ENCODE results near the gene KRTAP6-3.

Gene KRTAP6-3

GRCh38 chr21:30613836-30614235 is 21.6 kb downstream of the KRTAP6-3 start, which contains the start of gene KRTAP6-1:
Gene KRTAP6-1, minus strand, starts transcription at chr21:30613930. Its CDS starts 26 bp downstream, at chr21:30613904.
- no peak for ATAC-seq
- TF ChIP-seq TOX (CRISPR knock-in tag; IDR thresholded peaks at IDR 0.05; ENCODE audit: borderline replicate concordance) (no peak), CSRNP3 (CRISPR knock-in tag; IDR thresholded peaks at IDR 0.05) (no peak), ARNTL (CRISPR knock-in tag; IDR thresholded peaks at IDR 0.05; ENCODE audit: borderline replicate concordance, low read depth) (no peak), CSDC2 (CRISPR knock-in tag; IDR thresholded peaks at IDR 0.05) (no peak), ZNF70 (CRISPR knock-in tag; IDR thresholded peaks at IDR 0.05) (no peak), ESRRG (CRISPR knock-in tag; IDR thresholded peaks at IDR 0.05) (no peak), PPARA (CRISPR knock-in tag; IDR thresholded peaks at IDR 0.05; ENCODE audit: borderline replicate concordance) (no peak), BACH2 (CRISPR knock-in tag; IDR thresholded peaks at IDR 0.05; ENCODE audit: borderline replicate concordance) (no peak), OSR1 (CRISPR knock-in tag; IDR thresholded peaks at IDR 0.05) (no peak), ZC3H10 (CRISPR knock-in tag; IDR thresholded peaks at IDR 0.05) (no peak), ISL1 (CRISPR knock-in tag; IDR thresholded peaks at IDR 0.05) (no peak)
- TF ChIP-seq, protein P1, sequence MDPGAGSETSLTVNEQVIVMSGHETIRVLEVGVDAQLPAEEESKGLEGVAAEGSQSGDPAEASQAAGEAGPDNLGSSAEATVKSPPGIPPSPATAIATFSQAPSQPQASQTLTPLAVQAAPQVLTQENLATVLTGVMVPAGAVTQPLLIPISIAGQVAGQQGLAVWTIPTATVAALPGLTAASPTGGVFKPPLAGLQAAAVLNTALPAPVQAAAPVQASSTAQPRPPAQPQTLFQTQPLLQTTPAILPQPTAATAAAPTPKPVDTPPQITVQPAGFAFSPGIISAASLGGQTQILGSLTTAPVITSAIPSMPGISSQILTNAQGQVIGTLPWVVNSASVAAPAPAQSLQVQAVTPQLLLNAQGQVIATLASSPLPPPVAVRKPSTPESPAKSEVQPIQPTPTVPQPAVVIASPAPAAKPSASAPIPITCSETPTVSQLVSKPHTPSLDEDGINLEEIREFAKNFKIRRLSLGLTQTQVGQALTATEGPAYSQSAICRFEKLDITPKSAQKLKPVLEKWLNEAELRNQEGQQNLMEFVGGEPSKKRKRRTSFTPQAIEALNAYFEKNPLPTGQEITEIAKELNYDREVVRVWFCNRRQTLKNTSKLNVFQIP (CRISPR knock-in tag; IDR thresholded peaks at IDR 0.05; ENCODE audit: borderline replicate concordance, low read depth), result no peak
- TF ChIP-seq, protein P2, sequence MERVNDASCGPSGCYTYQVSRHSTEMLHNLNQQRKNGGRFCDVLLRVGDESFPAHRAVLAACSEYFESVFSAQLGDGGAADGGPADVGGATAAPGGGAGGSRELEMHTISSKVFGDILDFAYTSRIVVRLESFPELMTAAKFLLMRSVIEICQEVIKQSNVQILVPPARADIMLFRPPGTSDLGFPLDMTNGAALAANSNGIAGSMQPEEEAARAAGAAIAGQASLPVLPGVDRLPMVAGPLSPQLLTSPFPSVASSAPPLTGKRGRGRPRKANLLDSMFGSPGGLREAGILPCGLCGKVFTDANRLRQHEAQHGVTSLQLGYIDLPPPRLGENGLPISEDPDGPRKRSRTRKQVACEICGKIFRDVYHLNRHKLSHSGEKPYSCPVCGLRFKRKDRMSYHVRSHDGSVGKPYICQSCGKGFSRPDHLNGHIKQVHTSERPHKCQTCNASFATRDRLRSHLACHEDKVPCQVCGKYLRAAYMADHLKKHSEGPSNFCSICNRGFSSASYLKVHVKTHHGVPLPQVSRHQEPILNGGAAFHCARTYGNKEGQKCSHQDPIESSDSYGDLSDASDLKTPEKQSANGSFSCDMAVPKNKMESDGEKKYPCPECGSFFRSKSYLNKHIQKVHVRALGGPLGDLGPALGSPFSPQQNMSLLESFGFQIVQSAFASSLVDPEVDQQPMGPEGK (CRISPR knock-in tag; IDR thresholded peaks at IDR 0.05; ENCODE audit: borderline replicate concordance), result no peak

DNA sequence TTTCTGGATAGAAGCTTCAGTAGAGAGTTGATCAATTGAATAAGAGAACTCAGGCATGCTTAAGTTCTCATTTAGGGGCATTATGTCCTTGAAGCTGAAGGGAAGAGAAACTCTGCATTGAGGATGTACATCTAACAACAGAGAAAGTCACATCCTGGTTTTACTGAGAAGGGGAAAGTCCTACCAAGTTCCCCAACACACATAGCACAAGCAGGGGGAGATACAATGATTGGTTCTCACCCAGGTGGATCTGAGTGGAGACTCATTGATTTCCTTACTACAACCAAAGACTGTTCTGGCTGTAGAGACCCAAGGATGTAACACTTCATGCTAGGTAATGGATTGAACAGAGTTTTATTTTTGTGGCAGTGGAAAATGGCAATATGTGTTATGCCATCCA is 23.0 kb downstream of the KRTAP6-3 start:
- no peak for ATAC-seq

More for the DNA sequence above, 23.0 kb downstream of the KRTAP6-3 start:
- TF ChIP-seq TCF4 (CRISPR knock-in tag; IDR thresholded peaks at IDR 0.05; ENCODE audit: borderline replicate concordance) (no peak), BACH2 (CRISPR knock-in tag; IDR thresholded peaks at IDR 0.05; ENCODE audit: borderline replicate concordance) (no peak), ISL1 (CRISPR knock-in tag; IDR thresholded peaks at IDR 0.05) (no peak), CREB5 (CRISPR knock-in tag; IDR thresholded peaks at IDR 0.05; ENCODE audit: low read depth) (no peak), ZFP30 (CRISPR knock-in tag; IDR thresholded peaks at IDR 0.05) (no peak), RARB (CRISPR knock-in tag; IDR thresholded peaks at IDR 0.05) (no peak), ZFP3 (CRISPR knock-in tag; IDR thresholded peaks at IDR 0.05) (no peak), GLIS3 (CRISPR knock-in tag; IDR thresholded peaks at IDR 0.05) (no peak), PPARA (CRISPR knock-in tag; IDR thresholded peaks at IDR 0.05; ENCODE audit: borderline replicate concordance) (no peak), OSR1 (CRISPR knock-in tag; IDR thresholded peaks at IDR 0.05) (no peak), ZNF8 (CRISPR knock-in tag; IDR thresholded peaks at IDR 0.05) (no peak), ZNF70 (CRISPR knock-in tag; IDR thresholded peaks at IDR 0.05) (no peak), TOX (CRISPR knock-in tag; IDR thresholded peaks at IDR 0.05; ENCODE audit: borderline replicate concordance) (no peak), ZNF565 (CRISPR knock-in tag; conservative IDR thresholded peaks at IDR 0.05; ENCODE audit: low read depth) (no peak), SNAI2 (CRISPR knock-in tag; IDR thresholded peaks at IDR 0.05) (no peak), ZC3H10 (CRISPR knock-in tag; IDR thresholded peaks at IDR 0.05) (no peak), CSDC2 (CRISPR knock-in tag; IDR thresholded peaks at IDR 0.05) (no peak)
- TF ChIP-seq, protein P1 (CRISPR knock-in tag; IDR thresholded peaks at IDR 0.05; ENCODE audit: borderline replicate concordance, low read depth), result no peak
- TF ChIP-seq, protein P2 (CRISPR knock-in tag; IDR thresholded peaks at IDR 0.05; ENCODE audit: borderline replicate concordance), result no peak
- TF ChIP-seq, protein P3, sequence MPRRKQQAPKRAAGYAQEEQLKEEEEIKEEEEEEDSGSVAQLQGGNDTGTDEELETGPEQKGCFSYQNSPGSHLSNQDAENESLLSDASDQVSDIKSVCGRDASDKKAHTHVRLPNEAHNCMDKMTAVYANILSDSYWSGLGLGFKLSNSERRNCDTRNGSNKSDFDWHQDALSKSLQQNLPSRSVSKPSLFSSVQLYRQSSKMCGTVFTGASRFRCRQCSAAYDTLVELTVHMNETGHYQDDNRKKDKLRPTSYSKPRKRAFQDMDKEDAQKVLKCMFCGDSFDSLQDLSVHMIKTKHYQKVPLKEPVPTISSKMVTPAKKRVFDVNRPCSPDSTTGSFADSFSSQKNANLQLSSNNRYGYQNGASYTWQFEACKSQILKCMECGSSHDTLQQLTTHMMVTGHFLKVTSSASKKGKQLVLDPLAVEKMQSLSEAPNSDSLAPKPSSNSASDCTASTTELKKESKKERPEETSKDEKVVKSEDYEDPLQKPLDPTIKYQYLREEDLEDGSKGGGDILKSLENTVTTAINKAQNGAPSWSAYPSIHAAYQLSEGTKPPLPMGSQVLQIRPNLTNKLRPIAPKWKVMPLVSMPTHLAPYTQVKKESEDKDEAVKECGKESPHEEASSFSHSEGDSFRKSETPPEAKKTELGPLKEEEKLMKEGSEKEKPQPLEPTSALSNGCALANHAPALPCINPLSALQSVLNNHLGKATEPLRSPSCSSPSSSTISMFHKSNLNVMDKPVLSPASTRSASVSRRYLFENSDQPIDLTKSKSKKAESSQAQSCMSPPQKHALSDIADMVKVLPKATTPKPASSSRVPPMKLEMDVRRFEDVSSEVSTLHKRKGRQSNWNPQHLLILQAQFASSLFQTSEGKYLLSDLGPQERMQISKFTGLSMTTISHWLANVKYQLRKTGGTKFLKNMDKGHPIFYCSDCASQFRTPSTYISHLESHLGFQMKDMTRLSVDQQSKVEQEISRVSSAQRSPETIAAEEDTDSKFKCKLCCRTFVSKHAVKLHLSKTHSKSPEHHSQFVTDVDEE (CRISPR knock-in tag; IDR thresholded peaks at IDR 0.05), result no peak
